Activated CD8-positive, alpha-beta memory T cell treated with anti-CD3 and anti-CD28 coated beads, Interleukin-2, amount 50 U/mL, for 24 hours (primary cell): ENCODE data around the gene SCAMP5.

Source experiments
- DNase-seq: peaks from one replicate; pipeline ENCODE4 v3.0.0-alpha.2; 2020; ENCODE audit errors: extremely low read depth

SCAMP5 gene

GRCh38 chr15:75048394-75048793 is 53.0 kb downstream of the SCAMP5 start:
- DNase-seq, result no peak

- DNase-seq, result no peak
Measured at GRCh38 chr15:75049392-75049791, 54.0 kb downstream of the SCAMP5 start.

- no peak for DNase-seq
Measured at GRCh38 chr15:75050283-75050682, 54.9 kb downstream of the SCAMP5 start.

- no peak for DNase-seq
Measured at GRCh38 chr15:75051191-75051608, 55.8 kb downstream of the SCAMP5 start.

GRCh38 chr15:75051711-75052110 is 56.3 kb downstream of the SCAMP5 start:
- no peak for DNase-seq

GRCh38 chr15:75052972-75053747 is 57.8 kb downstream of the SCAMP5 start:
- DNase-seq, result no peak

GRCh38 chr15:75053748-75054125 is 58.4 kb downstream of the SCAMP5 start:
- DNase-seq, result no peak

GRCh38 chr15:75054172-75054897 is 59.0 kb downstream of the SCAMP5 start:
- DNase-seq, result no peak

GRCh38 chr15:75056036-75056435 is 60.7 kb downstream of the SCAMP5 start:
- DNase-seq, result no peak

- no peak for DNase-seq
Measured at GRCh38 chr15:75058127-75058905, 63.0 kb downstream of the SCAMP5 start.

GRCh38 chr15:75059607-75060006 is 64.2 kb downstream of the SCAMP5 start:
- no peak for DNase-seq

- no peak for DNase-seq
Measured at GRCh38 chr15:75061272-75061671, 65.9 kb downstream of the SCAMP5 start.

GRCh38 chr15:75062706-75063105 is 67.3 kb downstream of the SCAMP5 start:
- DNase-seq, result no peak

- DNase-seq, result no peak
Measured at GRCh38 chr15:75063338-75063737, 68.0 kb downstream of the SCAMP5 start.

- no peak for DNase-seq
Measured at GRCh38 chr15:75063889-75064288, 68.5 kb downstream of the SCAMP5 start.

- no peak for DNase-seq
Measured at GRCh38 chr15:75064846-75065245, 69.5 kb downstream of the SCAMP5 start.

- no peak for DNase-seq
Measured at GRCh38 chr15:75065467-75065850, 70.1 kb downstream of the SCAMP5 start.

- no peak for DNase-seq
Measured at GRCh38 chr15:75065851-75066509, 70.6 kb downstream of the SCAMP5 start.

- peak; percentile 14 for DNase-seq
Measured at GRCh38 chr15:75067123-75067830, 71.9 kb downstream of the SCAMP5 start.

GRCh38 chr15:75068748-75069147 is 73.4 kb downstream of the SCAMP5 start:
- no peak for DNase-seq

GRCh38 chr15:75069301-75069925 is 74.0 kb downstream of the SCAMP5 start:
- DNase-seq, result no peak
